DOHH2 (cell line): ENCODE data around the gene UTP15.

Experiments
- CTCF ChIP-seq: fragments of 200-600 bp; sonication (generic); IDR thresholded peaks from one replicate; pipeline ENCODE4 v1.5.1; 2014; ENCODE audit warnings: antibody characterized with exemption, mild to moderate bottlenecking, low read depth, low read length; ENCODE audit not compliant: poor library complexity, severe bottlenecking
- EZH2phosphoT487 ChIP-seq: fragments of 200-600 bp; sonication (generic); IDR thresholded peaks from 2 replicates; pipeline ENCODE4 v1.6.1; 2017; ENCODE audit warnings: borderline replicate concordance, mild to moderate bottlenecking, antibody characterized with exemption, low read length, moderate library complexity, mixed read lengths

- TF ChIP-seq CTCF = no peak
- no peak for TF ChIP-seq EZH2phosphoT487
Measured at GRCh38 chr5:73558950-73559349, 6.6 kb upstream of the UTP15 start.
